SK-N-SH (cell line): Measurements from ENCODE around the gene RPRM. TPM values are rescaled to one million over a fixed set of nuclear protein-coding genes. Genes with fewer than 3 reads are reported as not detected.

Source experiments
- CTCF ChIA-PET: fragments of 300-600, 350-600 bp; formaldehyde crosslinking; extraction: SDS; loops from one replicate; lab custom pipeline; 2021; lab: Yijun Ruan, JAX
- POLR2A ChIA-PET: fragments of 350-600 bp; sonication (Branson Sonifier 250); formaldehyde crosslinking; extraction: SDS; loops from one replicate; lab custom pipeline; 2020; ENCODE audit warnings: antibody characterized with exemption, inconsistent platforms; lab: Yijun Ruan, JAX
- DNase-seq: peaks from one replicate; pipeline ENCODE4 v3.0.0; 2012
- H2AFZ ChIP-seq: fragments of 200-600 bp; sonication (generic); 2 replicates; pipeline ENCODE4 v1.8.1; 2016; ENCODE audit warnings: antibody characterized with exemption, mild to moderate bottlenecking, low read depth
- H3F3A ChIP-seq: fragments of 200-600 bp; sonication (generic); replicated peaks from 2 replicates; pipeline ENCODE3; 2016; ENCODE audit warnings: antibody characterized with exemption, mild to moderate bottlenecking; ENCODE audit not compliant: insufficient read depth
- H3K27ac ChIP-seq, 2 experiments: fragments of 200-500 bp in 1 of 2; fragments of 200-600 bp in 1 of 2; sonication (Bioruptor generic) in 1 of 2; sonication (generic), shearing (Covaris generic) in 1 of 2; 2 replicates each; pipeline versions ENCODE4 v1.5.1 to v1.6.1; 2014 to 2016; ENCODE audit warnings: low read depth in 2 of 2, inconsistent platforms in 1 of 2, low read length in 1 of 2, mild to moderate bottlenecking in 1 of 2, mixed read lengths in 1 of 2
- H3K27me3 ChIP-seq: fragments of 200-600 bp; sonication (generic), shearing (Covaris generic); 2 replicates; pipeline ENCODE4 v1.6.1; 2016; ENCODE audit warnings: mixed run types; ENCODE audit not compliant: insufficient read depth
- H3K36me3 ChIP-seq, 2 experiments: fragments of 200-500 bp in 1 of 2; fragments of 200-600 bp in 1 of 2; sonication (Bioruptor generic) in 1 of 2; sonication (generic) in 1 of 2; replicated peaks in 1 of 2; 2 replicates each; pipeline versions ENCODE3 to v1.5.1; 2014 to 2016; ENCODE audit warnings: low read length in 1 of 2, mild to moderate bottlenecking in 1 of 2; ENCODE audit not compliant: insufficient read depth in 2 of 2, control insufficient read depth in 1 of 2
- H3K4me1 ChIP-seq, 2 experiments: fragments of 200-500 bp in 1 of 2; fragments of 200-600 bp in 1 of 2; sonication (Bioruptor generic) in 1 of 2; sonication (generic), shearing (Covaris generic) in 1 of 2; 2 replicates each; pipeline versions ENCODE4 v1.5.1 to v1.6.1; 2014 to 2016; ENCODE audit warnings: low read depth in 1 of 2, low read length in 1 of 2, mixed run types in 1 of 2; ENCODE audit not compliant: insufficient read depth in 2 of 2, control insufficient read depth in 1 of 2
- H3K4me2 ChIP-seq: fragments of 200-600 bp; sonication (generic), shearing (Covaris generic); 2 replicates; pipeline ENCODE4 v1.6.1; 2017; ENCODE audit warnings: mixed run types
- H3K4me3 ChIP-seq, 2 experiments: fragments of 200-500 bp in 1 of 2; fragments of 200-600 bp in 1 of 2; sonication (Bioruptor generic) in 1 of 2; sonication (generic), shearing (Covaris generic) in 1 of 2; 2 replicates each; pipeline versions ENCODE4 v1.5.1 to v1.8.1; 2014 to 2016; ENCODE audit warnings: low read depth in 2 of 2, inconsistent platforms in 1 of 2, low read length in 1 of 2, mild to moderate bottlenecking in 1 of 2, mixed read lengths in 1 of 2, moderate library complexity in 1 of 2
- H3K79me2 ChIP-seq: fragments of 200-600 bp; sonication (generic); 2 replicates; pipeline ENCODE4 v1.8.1; 2017; ENCODE audit warnings: mild to moderate bottlenecking; ENCODE audit not compliant: insufficient read depth
- H3K9ac ChIP-seq: fragments of 200-600 bp; sonication (generic); 2 replicates; pipeline ENCODE4 v1.6.1; 2017; ENCODE audit warnings: mixed run types
- H3K9me2 ChIP-seq: fragments of 200-600 bp; sonication (generic); 2 replicates; pipeline ENCODE4 v1.6.1; 2017; ENCODE audit warnings: mixed run types
- H3K9me3 ChIP-seq: fragments of 200-600 bp; sonication (generic); 2 replicates; pipeline ENCODE4 v1.6.1; 2017; ENCODE audit warnings: mixed run types, mild to moderate bottlenecking, moderate library complexity
- H4K20me1 ChIP-seq: fragments of 200-600 bp; sonication (generic); 2 replicates; pipeline ENCODE4 v1.6.1; 2017; ENCODE audit warnings: mild to moderate bottlenecking, mixed run types; ENCODE audit not compliant: insufficient read depth
- CHD2 ChIP-seq: fragments of 150-350 bp; IDR thresholded peaks from 2 replicates; pipeline ENCODE4 v1.6.1; 2018; ENCODE audit warnings: low read length; ENCODE audit not compliant: partially characterized antibody
- CTCF ChIP-seq: fragments of 200-600 bp; sonication (generic); IDR thresholded peaks from 2 replicates; pipeline ENCODE4 v1.6.1; 2017; ENCODE audit warnings: antibody characterized with exemption, mild to moderate bottlenecking, moderate library complexity
- ELF1 ChIP-seq: IDR thresholded peaks from 2 replicates; pipeline ENCODE4 v1.4.0; 2012
- EP300 ChIP-seq, 2 experiments: IDR thresholded peaks; 2 replicates each; pipeline versions ENCODE4 v1.4.0 to v1.6.1; 2012; ENCODE audit warnings: borderline replicate concordance in 1 of 2, low read depth in 1 of 2, low read length in 1 of 2
- EZH2phosphoT487 ChIP-seq: fragments of 200-600 bp; sonication (generic); IDR thresholded peaks from 2 replicates; pipeline ENCODE4 v1.6.1; 2017; ENCODE audit warnings: low read depth, mixed run types, mild to moderate bottlenecking, antibody characterized with exemption, moderate library complexity, borderline replicate concordance
- FOSL2 ChIP-seq: IDR thresholded peaks from 2 replicates; pipeline ENCODE4 v1.4.0; 2012; ENCODE audit warnings: low read depth, mild to moderate bottlenecking, moderate library complexity, borderline replicate concordance
- FOXM1 ChIP-seq: IDR thresholded peaks from 2 replicates; pipeline ENCODE4 v1.4.0; 2012; ENCODE audit warnings: low read depth, mild to moderate bottlenecking
- GABPA ChIP-seq: IDR thresholded peaks from 2 replicates; pipeline ENCODE4 v1.4.0; 2012; ENCODE audit warnings: low read depth, mild to moderate bottlenecking
- GATA2 ChIP-seq: sonication (generic); formaldehyde crosslinking; IDR thresholded peaks from 2 replicates; pipeline ENCODE4 v1.5.0; 2020; ENCODE audit warnings: mild to moderate bottlenecking, missing genetic modification reagents
- JUND ChIP-seq: IDR thresholded peaks from 2 replicates; pipeline ENCODE4 v1.4.0; 2012
- MAX ChIP-seq: IDR thresholded peaks from 2 replicates; pipeline ENCODE4 v1.4.0; 2012; ENCODE audit warnings: low read depth
- MXI1 ChIP-seq: IDR thresholded peaks from 2 replicates; pipeline ENCODE4 v1.6.1; 2012; ENCODE audit warnings: mild to moderate bottlenecking, low read depth, low read length, improper control_type of control experiment
- NFIC ChIP-seq: IDR thresholded peaks from 2 replicates; pipeline ENCODE4 v1.4.0; 2012; ENCODE audit warnings: borderline replicate concordance
- NRF1 ChIP-seq: IDR thresholded peaks from 2 replicates; pipeline ENCODE4 v1.6.1; 2012; ENCODE audit warnings: low read depth, mild to moderate bottlenecking, low read length
- PBX3 ChIP-seq: IDR thresholded peaks from 2 replicates; pipeline ENCODE4; 2012
- RFX5 ChIP-seq: IDR thresholded peaks from 2 replicates; pipeline ENCODE4 v1.6.1; 2012; ENCODE audit warnings: mild to moderate bottlenecking, improper control_type of control experiment, low read length
- RXRA ChIP-seq: IDR thresholded peaks from 2 replicates; pipeline ENCODE4 v1.4.0; 2012; ENCODE audit warnings: low read depth, mild to moderate bottlenecking, borderline replicate concordance
- SMC3 ChIP-seq: IDR thresholded peaks from 2 replicates; pipeline ENCODE4 v1.6.1; 2012; ENCODE audit warnings: low read depth, low read length, improper control_type of control experiment
- TCF12 ChIP-seq: IDR thresholded peaks from 2 replicates; pipeline ENCODE4 v1.4.0; 2012
- TEAD4 ChIP-seq: IDR thresholded peaks from 2 replicates; pipeline ENCODE4 v1.4.0; 2012; ENCODE audit warnings: mild to moderate bottlenecking, borderline replicate concordance; ENCODE audit not compliant: insufficient read depth
- USF2 ChIP-seq: fragments of 150-350 bp; IDR thresholded peaks from 2 replicates; pipeline ENCODE4 v1.6.1; 2017; ENCODE audit warnings: antibody characterized with exemption, low read length, low read depth, borderline replicate concordance
- WGBS: methylation state at CpG from one replicate; pipeline ENCODE4 v1.1.6; 2017; ENCODE audit warnings: low lambda C conversion rate; 5-methylcytosine and 5-hydroxymethylcytosine counted together
- polyA plus RNA-seq, 3 experiments: library from polyadenylated mRNA; depleted of rRNA; stranded (reverse); fragments of >200 nt; gene quantifications; 2 replicates each; pipeline ENCODE4 v1.2.3, GENCODE V29; 2012
- TF ChIP-seq, protein P1 (sequence below): fragments of 150-350 bp; IDR thresholded peaks from 2 replicates; pipeline ENCODE4 v1.6.1; 2016; ENCODE audit warnings: mild to moderate bottlenecking, low read depth, low read length
- TF ChIP-seq, protein P2 (sequence below): IDR thresholded peaks from 2 replicates; pipeline ENCODE4 v1.4.0; 2012; ENCODE audit warnings: low read depth, borderline replicate concordance

Gene RPRM
- polyA plus RNA-seq, 1 of the 3 experiments (the other 2 are of a cell fraction), result 0.03 TPM

DNA sequence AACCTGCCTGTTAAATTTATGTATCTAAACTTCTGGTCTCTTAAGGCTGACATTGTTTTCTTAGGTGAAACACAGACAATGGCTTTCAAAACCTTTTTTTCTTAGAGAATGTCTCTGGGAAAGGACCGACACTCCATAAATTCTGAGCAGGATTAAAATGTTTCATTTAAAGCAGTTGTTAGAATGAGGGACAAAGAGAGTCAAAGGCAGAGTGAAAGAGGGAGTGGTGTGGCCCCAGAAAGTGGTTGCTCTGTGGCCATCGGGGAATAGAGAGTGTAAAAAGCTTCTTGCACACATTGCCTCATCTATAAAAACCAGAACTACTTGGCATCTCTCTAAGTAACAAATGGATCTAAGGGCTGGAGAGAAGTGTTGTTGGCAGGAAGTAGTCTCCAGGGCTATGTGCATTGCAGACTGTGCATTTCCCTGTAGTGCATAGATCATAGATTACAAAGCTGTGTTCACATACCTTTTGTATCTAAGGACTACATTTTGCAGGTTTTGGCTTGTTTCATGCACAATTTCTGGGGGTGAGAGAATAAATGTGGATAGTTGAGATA lies 3.6 kb downstream of the RPRM start:
- no peaks in the 10 kb centered on the region for H3K79me2 ChIP-seq
- H3K27me3 ChIP-seq, result peaks cover 31% of the 10 kb centered on the region
- no peaks in the 10 kb centered on the region for H3K36me3 ChIP-seq
- H3K4me3 ChIP-seq, result no peak overlapping the region
- no peak overlapping the region for H2AFZ ChIP-seq
- no peak overlapping the region for H3K9ac ChIP-seq
- H3K9me2 ChIP-seq, result no peaks in the 10 kb centered on the region
- 9% methylated on average over 2 of the region's 2 CpGs for WGBS
- no peak for DNase-seq
- no peak for TF ChIP-seq MAX
- TF ChIP-seq GATA2 (CRISPR knock-in tag), result no peak
- no peak for TF ChIP-seq SMC3
- no peak for TF ChIP-seq TCF12
- no peak for TF ChIP-seq MXI1
- TF ChIP-seq TEAD4, result no peak
- no peak for TF ChIP-seq ELF1
- TF ChIP-seq NFIC, result no peak
- no peak for TF ChIP-seq RXRA
- no peak for TF ChIP-seq CHD2
- TF ChIP-seq GABPA, result no peak
- no peak for TF ChIP-seq USF2
- no peak for TF ChIP-seq FOXM1
- no peak for TF ChIP-seq JUND
- TF ChIP-seq FOSL2, result no peak
- no peak for TF ChIP-seq NRF1
- no peak for TF ChIP-seq EZH2phosphoT487
- TF ChIP-seq, all 33 proteins: peak for 0
- H3K4me2 ChIP-seq, result no peak overlapping the region
- no peaks in the 10 kb centered on the region for H3K9me3 ChIP-seq
- no peaks in the 10 kb centered on the region for H3F3A ChIP-seq
- no peaks in the 10 kb centered on the region for H4K20me1 ChIP-seq
- no peak overlapping the region for H3K27ac ChIP-seq
- ChIA-PET POLR2A (no interaction called here), CTCF (interaction anchor here (1.9 kb wide), 1 partner anchor 549 kb away, joined by 6 read pairs; no protein-coding TSS in a partner anchor)
- H3K4me1 ChIP-seq, result peaks cover 0 to 10% of the 10 kb centered on the region in 2 experiments; a peak in 1 of 4 replicates

DNA sequence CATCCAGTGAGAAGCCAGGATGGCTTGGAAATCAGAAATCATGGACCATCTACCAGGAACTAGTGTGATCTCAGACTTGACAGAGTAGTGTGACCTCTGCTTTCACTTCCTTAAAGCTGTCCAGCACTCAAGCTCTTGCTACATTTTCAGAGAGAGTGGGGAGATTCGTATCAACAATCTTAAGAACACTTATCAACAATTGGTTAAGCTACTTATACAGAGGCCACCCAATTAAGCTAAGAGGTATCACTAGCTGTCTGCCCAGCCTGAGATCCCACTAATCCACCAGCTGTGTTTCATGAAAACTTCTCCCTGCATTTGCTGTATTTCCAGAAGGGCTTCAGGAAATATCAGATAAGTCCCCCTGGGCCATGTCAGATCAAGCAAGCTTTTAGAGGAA lies 4.2 kb downstream of the RPRM start:
- H3K27ac ChIP-seq, result no peak overlapping the region
- DNase-seq, result no peak
- H3K9ac ChIP-seq, result no peak overlapping the region
- peaks cover 0 to 10% of the 10 kb centered on the region in 2 experiments; a peak in 1 of 4 replicates for H3K4me1 ChIP-seq
- ChIA-PET POLR2A (no interaction called here), CTCF (no interaction called here)
- no peaks in the 10 kb centered on the region for H3F3A ChIP-seq
- 0% methylated on average over 1 of the region's 1 CpG for WGBS
- no peaks in the 10 kb centered on the region for H3K9me2 ChIP-seq
- H3K27me3 ChIP-seq, result peaks cover 31% of the 10 kb centered on the region
- no peak overlapping the region for H2AFZ ChIP-seq
- H3K36me3 ChIP-seq, result no peaks in the 10 kb centered on the region
- H3K79me2 ChIP-seq, result no peaks in the 10 kb centered on the region
- H3K4me3 ChIP-seq, result no peak overlapping the region
- no peaks in the 10 kb centered on the region for H3K9me3 ChIP-seq
- no peak overlapping the region for H3K4me2 ChIP-seq
- no peaks in the 10 kb centered on the region for H4K20me1 ChIP-seq
- no peak for TF ChIP-seq FOXM1
- TF ChIP-seq SMC3, result no peak
- TF ChIP-seq EP300 (IDR thresholded peaks at IDR 0.05; ENCODE audit: borderline replicate concordance in 1 of 2, low read depth in 1 of 2, low read length in 1 of 2), result no peak
- no peak for TF ChIP-seq JUND
- TF ChIP-seq, protein P1, sequence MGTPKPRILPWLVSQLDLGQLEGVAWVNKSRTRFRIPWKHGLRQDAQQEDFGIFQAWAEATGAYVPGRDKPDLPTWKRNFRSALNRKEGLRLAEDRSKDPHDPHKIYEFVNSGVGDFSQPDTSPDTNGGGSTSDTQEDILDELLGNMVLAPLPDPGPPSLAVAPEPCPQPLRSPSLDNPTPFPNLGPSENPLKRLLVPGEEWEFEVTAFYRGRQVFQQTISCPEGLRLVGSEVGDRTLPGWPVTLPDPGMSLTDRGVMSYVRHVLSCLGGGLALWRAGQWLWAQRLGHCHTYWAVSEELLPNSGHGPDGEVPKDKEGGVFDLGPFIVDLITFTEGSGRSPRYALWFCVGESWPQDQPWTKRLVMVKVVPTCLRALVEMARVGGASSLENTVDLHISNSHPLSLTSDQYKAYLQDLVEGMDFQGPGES, result no peak
- no peak for TF ChIP-seq CHD2
- no peak for TF ChIP-seq RFX5
- TF ChIP-seq, protein P2, sequence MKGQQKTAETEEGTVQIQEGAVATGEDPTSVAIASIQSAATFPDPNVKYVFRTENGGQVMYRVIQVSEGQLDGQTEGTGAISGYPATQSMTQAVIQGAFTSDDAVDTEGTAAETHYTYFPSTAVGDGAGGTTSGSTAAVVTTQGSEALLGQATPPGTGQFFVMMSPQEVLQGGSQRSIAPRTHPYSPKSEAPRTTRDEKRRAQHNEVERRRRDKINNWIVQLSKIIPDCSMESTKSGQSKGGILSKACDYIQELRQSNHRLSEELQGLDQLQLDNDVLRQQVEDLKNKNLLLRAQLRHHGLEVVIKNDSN, result no peak
- TF ChIP-seq PBX3, result no peak
- TF ChIP-seq CTCF, result no peak
- no peak for TF ChIP-seq MAX
